H9 (cell line): ENCODE measurements around the gene RND1. TPM values are rescaled to one million over a fixed set of nuclear protein-coding genes. Genes with fewer than 3 reads are reported as not detected.

Experiments
- DNase-seq: peaks from one replicate; pipeline ENCODE4 v3.0.0-alpha.2; 2017
- H2AFZ ChIP-seq: one replicate; pipeline ENCODE4 v1.6.1; 2013; ENCODE audit warnings: mild to moderate bottlenecking, low read length, control low read depth, moderate library complexity
- H2AK5ac ChIP-seq: 2 replicates; pipeline ENCODE4 v1.6.1; 2013; ENCODE audit warnings: low read length, control low read depth, mixed read lengths; ENCODE audit not compliant: insufficient read length
- H2BK120ac ChIP-seq: one replicate; pipeline ENCODE4 v1.6.1; 2013; ENCODE audit warnings: low read depth, mild to moderate bottlenecking, low read length, control low read depth, inconsistent platforms; ENCODE audit not compliant: poor library complexity, severe bottlenecking
- H2BK12ac ChIP-seq: 2 replicates; pipeline ENCODE4 v1.6.1; 2013; ENCODE audit warnings: low read length, control low read depth, mixed read lengths, low read depth; ENCODE audit not compliant: insufficient read length
- H2BK15ac ChIP-seq: 2 replicates; pipeline ENCODE4 v1.6.1; 2013; ENCODE audit warnings: low read depth, low read length, control low read depth
- H2BK20ac ChIP-seq: one replicate; pipeline ENCODE4 v1.6.1; 2013; ENCODE audit warnings: low read depth, mild to moderate bottlenecking, low read length, control low read depth, inconsistent platforms; ENCODE audit not compliant: poor library complexity, severe bottlenecking
- H2BK5ac ChIP-seq: 2 replicates; pipeline ENCODE4 v1.6.1; 2013; ENCODE audit warnings: low read length, control low read depth, mixed read lengths; ENCODE audit not compliant: insufficient read length
- H3K14ac ChIP-seq: 2 replicates; pipeline ENCODE4 v1.6.1; 2013; ENCODE audit warnings: low read length, control low read depth; ENCODE audit not compliant: insufficient read depth
- H3K18ac ChIP-seq: 2 replicates; pipeline ENCODE4 v1.6.1; 2013; ENCODE audit warnings: low read depth, mild to moderate bottlenecking, mixed read lengths, low read length, control low read depth; ENCODE audit not compliant: insufficient read length
- H3K23ac ChIP-seq: 2 replicates; pipeline ENCODE4 v1.6.1; 2013; ENCODE audit warnings: low read length, control low read depth, mixed read lengths, low read depth; ENCODE audit not compliant: insufficient read length
- H3K23me2 ChIP-seq: 2 replicates; pipeline ENCODE4 v1.6.1; 2013; ENCODE audit warnings: low read depth, mild to moderate bottlenecking, mixed read lengths, low read length, control low read depth; ENCODE audit not compliant: insufficient read length, poor library complexity, severe bottlenecking
- H3K27ac ChIP-seq: 2 replicates; pipeline ENCODE4 v1.5.1; 2013; ENCODE audit warnings: low read length, control low read depth, mixed read lengths, low read depth; ENCODE audit not compliant: insufficient read length
- H3K27me3 ChIP-seq: 2 replicates; pipeline ENCODE4 v1.6.1; 2013; ENCODE audit warnings: low read length, control low read depth, inconsistent platforms; ENCODE audit not compliant: insufficient read depth
- H3K4ac ChIP-seq: 2 replicates; pipeline ENCODE4 v1.6.1; 2013; ENCODE audit warnings: low read depth, mild to moderate bottlenecking, control low read depth, inconsistent platforms, low read length, moderate library complexity
- H3K4me1 ChIP-seq: 2 replicates; pipeline ENCODE4 v1.6.1; 2013; ENCODE audit warnings: low read length, control low read depth, inconsistent platforms; ENCODE audit not compliant: insufficient read depth
- H3K4me2 ChIP-seq: 2 replicates; pipeline ENCODE4 v1.6.1; 2013; ENCODE audit warnings: low read length, control low read depth, mixed read lengths; ENCODE audit not compliant: insufficient read length, insufficient read depth
- H3K56ac ChIP-seq: 2 replicates; pipeline ENCODE4 v1.6.1; 2013; ENCODE audit warnings: low read depth, mild to moderate bottlenecking, mixed read lengths, low read length, control low read depth; ENCODE audit not compliant: insufficient read length
- H3K79me1 ChIP-seq: 2 replicates; pipeline ENCODE4 v1.6.1; 2013; ENCODE audit warnings: low read depth, mild to moderate bottlenecking, moderate library complexity, low read length, control low read depth, inconsistent platforms; ENCODE audit not compliant: insufficient read depth, poor library complexity, severe bottlenecking
- H3K79me2 ChIP-seq: 2 replicates; pipeline ENCODE4 v1.6.1; 2013; ENCODE audit warnings: low read length, control low read depth, inconsistent platforms; ENCODE audit not compliant: insufficient read depth
- H3K9ac ChIP-seq: 2 replicates; pipeline ENCODE4 v1.6.1; 2013; ENCODE audit warnings: low read length, control low read depth, mixed read lengths; ENCODE audit not compliant: insufficient read length; ENCODE audit errors: extremely low read depth
- H3K9me3 ChIP-seq: one replicate; pipeline ENCODE4 v1.6.1; 2013; ENCODE audit warnings: low read depth, low read length, inconsistent platforms; ENCODE audit not compliant: control insufficient read depth
- H3T11ph ChIP-seq: one replicate; pipeline ENCODE4 v1.6.1; 2013; ENCODE audit warnings: mild to moderate bottlenecking, low read length, control low read depth, inconsistent platforms
- H4K20me1 ChIP-seq: one replicate; pipeline ENCODE4 v1.6.1; 2013; ENCODE audit not compliant: control insufficient read depth, insufficient read length, insufficient read depth
- H4K5ac ChIP-seq: 2 replicates; pipeline ENCODE4 v1.6.1; 2013; ENCODE audit warnings: low read depth, mild to moderate bottlenecking, mixed read lengths, low read length, control low read depth; ENCODE audit not compliant: insufficient read length
- H4K8ac ChIP-seq: replicated peaks from 2 replicates; pipeline ENCODE4 v1.6.1; 2013; ENCODE audit warnings: low read length, control low read depth, mixed read lengths, low read depth; ENCODE audit not compliant: insufficient read length
- H4K91ac ChIP-seq: 2 replicates; pipeline ENCODE4 v1.6.1; 2013; ENCODE audit warnings: low read depth, mild to moderate bottlenecking, moderate library complexity, mixed read lengths, low read length, control low read depth; ENCODE audit not compliant: insufficient read length
- H3K27ac Mint-ChIP-seq, 3 experiments: 2 replicates in 2 of 3; 3 replicates in 1 of 3; pipeline ENCODE4 v1.8.0; 2020 to 2021; ENCODE audit warnings: mixed read lengths in 3 of 3, mild to moderate bottlenecking in 1 of 3, moderate library complexity in 1 of 3
- H3K27me3 Mint-ChIP-seq: 2 replicates; pipeline ENCODE4 v1.8.0; 2021; ENCODE audit warnings: low read depth, mild to moderate bottlenecking, moderate library complexity, mixed read lengths
- H3K36me3 Mint-ChIP-seq, 3 experiments: 2 replicates in 2 of 3; 3 replicates in 1 of 3; pipeline ENCODE4 v1.8.0; 2020 to 2021; ENCODE audit warnings: low read depth in 3 of 3, mixed read lengths in 3 of 3; ENCODE audit not compliant: insufficient read depth in 1 of 3
- H3K4me1 Mint-ChIP-seq, 2 experiments: 2 replicates each; pipeline ENCODE4 v1.8.0; 2020; ENCODE audit warnings: mixed read lengths in 2 of 2
- H3K4me3 Mint-ChIP-seq, 2 experiments: 2 replicates in 1 of 2; 3 replicates in 1 of 2; pipeline ENCODE4 v1.8.0; 2020 to 2021; ENCODE audit warnings: mild to moderate bottlenecking in 2 of 2, mixed read lengths in 2 of 2, moderate library complexity in 1 of 2
- H3K9me3 Mint-ChIP-seq, 2 experiments: 2 replicates in 1 of 2; 3 replicates in 1 of 2; pipeline ENCODE4 v1.8.0; 2020; ENCODE audit warnings: mild to moderate bottlenecking in 2 of 2, mixed read lengths in 2 of 2, moderate library complexity in 1 of 2
- CTCF ChIP-seq: fragments of 200-600 bp; sonication (generic); conservative IDR thresholded peaks from 3 replicates; pipeline ENCODE4 v1.8.0; 2021; ENCODE audit warnings: antibody characterized with exemption, mild to moderate bottlenecking
- WGBS: extraction: QIAGEN DNeasy Blood & Tissue Kit; methylation state at CpG from one replicate; pipeline ENCODE4 v1.1.7; 2013; ENCODE audit warnings: missing lambda C conversion rate, low lambda C conversion rate, mixed read lengths; ENCODE audit not compliant: insufficient read length; ENCODE audit errors: extremely low coverage; 5-methylcytosine and 5-hydroxymethylcytosine counted together
- total RNA-seq: library from RNA; stranded (reverse); gene quantifications from 2 replicates; pipeline ENCODE4 v1.2.1, GENCODE V29; 2021

The RND1 gene
- total RNA-seq, 1 experiment from 2014 or later, result 9.7 TPM

DNA sequence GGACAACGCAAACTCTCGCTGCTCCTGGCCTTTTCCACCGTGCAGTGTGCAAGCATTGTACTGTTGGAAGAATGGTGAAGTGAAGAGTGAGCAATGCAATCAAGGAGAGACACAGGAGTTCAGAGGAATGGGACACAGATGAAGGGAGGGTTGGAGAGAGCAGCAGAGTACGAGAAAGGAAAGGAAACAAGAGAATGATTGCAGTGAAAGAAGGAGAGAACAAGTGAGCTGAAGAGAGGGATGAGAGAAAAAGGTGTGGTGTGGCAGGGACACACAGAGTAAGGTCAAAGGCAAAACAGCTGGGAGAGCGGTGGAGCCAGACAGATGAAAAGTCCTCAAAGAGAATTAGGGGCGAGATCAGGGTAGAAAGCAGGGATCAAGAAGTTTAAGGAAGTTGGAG is 34.4 kb downstream of the RND1 start:
- Histone ChIP-seq H4K20me1 (no peaks in the 10 kb centered on the region), H3K14ac (no peak overlapping the region), H2BK120ac (no peak overlapping the region), H3K4me2 (no peak overlapping the region), H3K9me3 (no peaks in the 10 kb centered on the region), H2AFZ (no peak overlapping the region), H3K79me1 (no peaks in the 10 kb centered on the region), H3K27ac (no peak overlapping the region), H3K27me3 (no peaks in the 10 kb centered on the region), H3K18ac (no peak overlapping the region), H3T11ph (no peak overlapping the region), H3K23me2 (no peaks in the 10 kb centered on the region), H2AK5ac (no peak overlapping the region), H3K4me1 (no peaks in the 10 kb centered on the region), H3K9ac (no peak overlapping the region), H2BK15ac (no peak overlapping the region), H4K91ac (no peak overlapping the region), H2BK20ac (no peak overlapping the region), H4K5ac (no peak overlapping the region), H3K23ac (no peak overlapping the region), H3K79me2 (no peaks in the 10 kb centered on the region), H2BK12ac (no peak overlapping the region), H2BK5ac (no peak overlapping the region), H3K4ac (no peak overlapping the region), H3K56ac (no peak overlapping the region), H4K8ac (no peak overlapping the region)
- Mint-ChIP-seq H3K4me3 (no peak overlapping the region), H3K4me1 (no peaks in the 10 kb centered on the region), H3K9me3 (no peaks in the 10 kb centered on the region), H3K27me3 (no peaks in the 10 kb centered on the region), H3K27ac (no peak overlapping the region; a peak in 1 of 7 replicates), H3K36me3 (peaks cover 42 to 90% (median 72%) of the 10 kb centered on the region in 3 experiments; a peak in 6 of 7 replicates)
- TF ChIP-seq CTCF, result no peak
- no peak for DNase-seq
- no CpG with 5 or more reads among the region's 6 CpGs for WGBS
